Thoracic aorta (tissue), 2 donors: ENCODE data around the gene GATA5. TPM values are rescaled to one million over a fixed set of nuclear protein-coding genes. Genes with fewer than 3 reads are reported as not detected.

Experiments
- ATAC-seq: fragments of 150-250 bp; one replicate; pipeline ENCODE4 v1.8.0; 2017; ENCODE audit warnings: low read depth; ENCODE audit not compliant: insufficient number of reproducible peaks, low FRiP score
- DNase-seq: peaks from one replicate; pipeline ENCODE4 v3.0.0-alpha.2; 2020; ENCODE audit warnings: low spot score
- H3K27ac ChIP-seq, 2 donors: fragments of 200-600 bp; sonication (generic); 1 replicate in 1 of 2; 2 replicates in 1 of 2; pipeline ENCODE4 v1.5.1; 2016; ENCODE audit warnings: mild to moderate bottlenecking in 2 of 2, moderate library complexity in 2 of 2
- H3K27me3 ChIP-seq: fragments of 200-600 bp; sonication (generic); replicated peaks from 2 replicates; pipeline ENCODE4 v1.6.0; 2016; ENCODE audit warnings: mild to moderate bottlenecking; ENCODE audit not compliant: insufficient read depth
- H3K36me3 ChIP-seq: fragments of 200-600 bp; sonication (generic); one replicate; pipeline ENCODE4 v1.5.1; 2016
- H3K4me1 ChIP-seq, 2 donors: fragments of 200-600 bp; sonication (generic); 1 replicate in 1 of 2; 2 replicates in 1 of 2; pipeline versions ENCODE4 v1.5.1 to v1.6.0; 2016; ENCODE audit warnings: low read depth in 2 of 2, mild to moderate bottlenecking in 1 of 2; ENCODE audit not compliant: control insufficient read depth in 1 of 2
- H3K4me3 ChIP-seq: fragments of 200-600 bp; sonication (generic); 2 replicates; pipeline ENCODE4 v1.5.1; 2016; ENCODE audit warnings: mild to moderate bottlenecking
- H3K9me3 ChIP-seq: fragments of 200-600 bp; sonication (generic); 2 replicates; pipeline ENCODE4 v1.5.1; 2016
- total RNA-seq, 2 donors: library from RNA; depleted of rRNA; stranded (reverse); fragments of >200 nt; gene quantifications; one replicate each; pipeline versions ENCODE4 v1.1.0 to v1.2.3, GENCODE V29; 2016
- TF ChIP-seq, protein P1 (sequence below): fragments of 200-600 bp; sonication (generic); IDR thresholded peaks from one replicate; pipeline ENCODE4 v1.5.1; 2019; ENCODE audit warnings: antibody characterized with exemption

The GATA5 gene
- total RNA-seq, 2 donors from 2014 or later = 0.27 TPM; not detected in 1

DNA sequence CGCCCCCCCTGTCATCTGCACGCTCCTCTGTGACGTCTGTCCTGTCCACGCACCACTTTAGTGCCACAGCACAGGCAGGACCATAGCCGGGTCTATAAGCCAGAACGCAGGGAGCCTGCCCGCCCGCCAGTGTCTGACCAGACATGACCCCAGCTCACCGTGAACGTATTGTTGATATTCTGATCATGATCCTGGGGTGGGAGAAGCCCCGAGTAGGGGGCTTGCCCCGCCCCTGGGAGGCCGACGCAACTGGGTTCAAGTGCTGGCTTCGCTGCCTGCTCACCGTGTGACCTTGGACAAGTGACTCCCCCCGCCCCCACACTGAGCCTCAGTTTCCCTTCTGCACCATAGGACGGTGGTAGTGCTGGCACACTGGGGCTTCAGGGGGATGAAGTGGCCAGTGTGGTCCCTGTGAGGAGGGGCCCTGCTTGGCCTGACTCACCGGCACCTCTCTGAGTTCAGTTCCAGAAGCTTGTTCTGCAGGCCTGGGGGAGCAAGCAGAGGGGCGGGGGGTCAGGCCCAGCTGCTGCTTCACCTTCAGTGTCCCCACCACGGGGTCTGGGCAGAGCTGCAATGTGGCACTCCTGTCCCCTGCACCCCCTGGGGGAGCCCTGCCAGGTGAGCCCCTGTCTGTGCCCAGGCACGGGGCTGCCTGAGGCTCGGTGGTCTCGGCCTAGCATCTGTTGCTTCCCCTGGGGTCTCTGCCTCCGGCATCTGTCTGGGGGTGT lies 57.6 kb downstream of the GATA5 start:
- TF ChIP-seq, protein P1, sequence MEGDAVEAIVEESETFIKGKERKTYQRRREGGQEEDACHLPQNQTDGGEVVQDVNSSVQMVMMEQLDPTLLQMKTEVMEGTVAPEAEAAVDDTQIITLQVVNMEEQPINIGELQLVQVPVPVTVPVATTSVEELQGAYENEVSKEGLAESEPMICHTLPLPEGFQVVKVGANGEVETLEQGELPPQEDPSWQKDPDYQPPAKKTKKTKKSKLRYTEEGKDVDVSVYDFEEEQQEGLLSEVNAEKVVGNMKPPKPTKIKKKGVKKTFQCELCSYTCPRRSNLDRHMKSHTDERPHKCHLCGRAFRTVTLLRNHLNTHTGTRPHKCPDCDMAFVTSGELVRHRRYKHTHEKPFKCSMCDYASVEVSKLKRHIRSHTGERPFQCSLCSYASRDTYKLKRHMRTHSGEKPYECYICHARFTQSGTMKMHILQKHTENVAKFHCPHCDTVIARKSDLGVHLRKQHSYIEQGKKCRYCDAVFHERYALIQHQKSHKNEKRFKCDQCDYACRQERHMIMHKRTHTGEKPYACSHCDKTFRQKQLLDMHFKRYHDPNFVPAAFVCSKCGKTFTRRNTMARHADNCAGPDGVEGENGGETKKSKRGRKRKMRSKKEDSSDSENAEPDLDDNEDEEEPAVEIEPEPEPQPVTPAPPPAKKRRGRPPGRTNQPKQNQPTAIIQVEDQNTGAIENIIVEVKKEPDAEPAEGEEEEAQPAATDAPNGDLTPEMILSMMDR = no peak
- H3K4me3 ChIP-seq = no peak overlapping the region
- no peak for ATAC-seq
- H3K4me1 ChIP-seq = no peaks in the 10 kb centered on the region
- no peaks in the 10 kb centered on the region for H3K9me3 ChIP-seq
- no peak for DNase-seq
- no peaks in the 10 kb centered on the region for H3K27me3 ChIP-seq
- H3K27ac ChIP-seq = no peak overlapping the region
- H3K36me3 ChIP-seq = no peaks in the 10 kb centered on the region

DNA sequence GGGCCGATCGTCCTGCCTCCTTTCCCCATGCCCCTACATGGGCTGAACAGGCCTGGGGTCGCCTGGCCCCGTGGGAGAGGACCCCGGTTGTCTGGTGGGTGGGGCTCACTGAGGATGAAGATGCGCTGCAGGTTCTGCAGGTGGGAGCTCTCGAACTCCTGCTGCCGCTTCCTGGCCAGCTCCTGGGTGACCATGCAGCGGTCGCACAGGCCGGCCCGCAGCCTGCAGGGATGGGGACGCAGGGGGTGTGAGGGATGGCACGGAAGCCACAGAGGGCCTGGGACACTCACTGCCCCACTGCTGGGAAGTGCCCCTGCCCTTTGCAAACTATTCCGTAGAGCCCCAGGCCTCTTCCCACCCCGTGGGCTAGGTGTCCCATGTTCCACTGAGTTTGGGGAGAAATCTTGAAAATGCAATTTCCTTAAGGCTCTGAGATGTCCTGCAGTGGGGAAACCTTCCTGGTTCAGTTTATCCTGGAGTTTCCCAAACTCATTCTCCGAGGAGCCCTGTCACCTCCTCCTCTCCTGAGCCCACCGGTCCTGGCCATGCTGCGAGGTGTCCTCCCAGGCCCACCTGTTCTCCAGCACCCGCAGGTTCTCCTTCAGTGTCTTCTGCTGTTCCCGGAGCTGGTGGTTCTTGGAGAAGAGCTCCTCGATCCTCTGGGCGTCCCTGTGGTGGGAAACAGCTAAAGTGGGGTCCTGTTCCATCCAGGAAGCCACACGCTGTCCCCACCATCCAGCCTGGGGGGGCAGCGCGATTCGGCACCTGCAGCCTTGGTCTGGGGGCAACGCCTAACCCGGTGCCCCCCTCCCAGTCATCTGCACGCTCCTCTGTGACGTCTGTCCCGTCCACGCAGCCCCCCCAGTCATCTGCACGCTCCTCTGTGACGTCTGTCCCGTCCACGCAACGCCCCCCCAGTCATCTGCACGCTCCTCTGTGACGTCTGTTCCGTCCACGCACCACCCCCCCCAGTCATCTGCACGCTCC lies 58.9 kb downstream of the GATA5 start:
- H3K4me1 ChIP-seq = no peaks in the 10 kb centered on the region
- H3K4me3 ChIP-seq = no peak overlapping the region
- H3K27ac ChIP-seq = no peak overlapping the region
- ATAC-seq (no peak), DNase-seq (no peak)
- H3K9me3 ChIP-seq = no peaks in the 10 kb centered on the region
- no peaks in the 10 kb centered on the region for H3K27me3 ChIP-seq
- no peaks in the 10 kb centered on the region for H3K36me3 ChIP-seq
- TF ChIP-seq, protein P1 = no peak

DNA sequence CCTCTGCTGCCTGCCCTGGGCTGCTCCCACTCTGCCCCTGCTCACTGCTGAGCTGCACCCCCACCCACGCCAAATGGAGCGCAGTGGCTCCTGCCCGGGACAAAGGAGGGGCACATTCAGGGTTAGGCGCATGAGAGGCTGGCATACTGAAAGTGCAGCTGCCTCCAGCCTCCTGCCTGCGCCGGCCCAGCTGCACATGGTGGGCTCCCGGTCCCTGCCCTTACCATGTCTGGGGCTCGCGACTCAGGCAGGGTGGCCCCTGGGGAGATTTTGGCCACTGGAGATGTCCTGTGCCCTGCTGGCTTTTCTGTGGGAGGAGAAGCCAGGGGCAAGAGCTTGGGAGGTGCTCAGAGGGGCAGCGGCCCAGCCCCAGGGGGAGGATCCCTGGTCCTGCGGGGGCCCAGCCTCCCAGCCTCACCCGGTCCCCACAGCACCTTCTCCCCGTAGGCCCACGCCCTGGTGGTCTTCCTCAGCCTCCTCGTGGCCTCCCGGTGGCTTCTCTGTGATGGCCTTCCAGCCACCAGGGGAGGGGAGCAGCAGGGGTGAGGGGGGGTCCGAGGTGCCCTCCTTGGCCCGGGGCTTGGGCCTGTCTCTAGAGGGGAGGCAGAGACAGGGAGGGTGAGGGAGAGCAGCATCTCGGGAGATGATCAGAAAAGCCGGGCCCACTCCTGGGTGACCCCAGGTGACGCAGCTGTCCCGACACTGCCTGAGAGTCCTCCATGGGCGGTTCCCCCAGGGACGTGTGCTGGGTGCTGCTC lies 60.3 kb downstream of the GATA5 start:
- H3K27me3 ChIP-seq = no peaks in the 10 kb centered on the region
- H3K27ac ChIP-seq = no peak overlapping the region
- TF ChIP-seq, protein P1 = no peak

DNA sequence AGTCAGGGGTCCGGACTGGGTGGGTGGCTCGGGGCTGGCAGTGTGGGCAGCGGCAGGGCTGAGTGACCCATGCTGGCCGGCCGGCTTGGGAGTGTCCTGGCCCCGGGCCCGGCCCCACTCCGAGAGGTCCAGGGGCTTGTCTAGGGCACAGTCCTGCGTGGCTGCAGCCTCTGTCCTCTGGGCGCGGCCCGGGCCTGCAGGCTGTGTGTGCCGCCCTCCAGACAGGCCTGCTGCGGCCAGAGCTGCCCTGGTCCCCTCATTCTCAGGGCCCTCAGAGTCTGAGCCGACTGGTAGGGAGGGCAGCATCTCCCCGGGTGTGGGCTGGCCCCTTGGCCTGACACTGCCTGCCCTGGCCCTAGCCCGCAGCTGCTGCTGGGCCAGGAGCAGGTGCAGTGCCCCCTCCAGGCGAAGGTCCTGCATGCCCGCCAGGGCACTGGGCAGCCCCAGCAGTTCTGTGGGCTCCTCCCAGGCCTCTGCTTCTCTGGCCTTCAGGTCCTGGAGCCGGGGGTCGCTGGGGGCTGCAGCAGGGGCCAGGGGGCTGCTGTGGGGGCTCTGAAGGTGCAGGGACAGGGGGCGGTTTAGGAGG lies 61.8 kb downstream of the GATA5 start:
- Histone ChIP-seq H3K4me3 (no peak overlapping the region), H3K4me1 (no peaks in the 10 kb centered on the region)

More for the DNA sequence above, 60.3 kb downstream of the GATA5 start:
- ATAC-seq = no peak
- DNase-seq = no peak
- Histone ChIP-seq H3K4me3 (no peak overlapping the region), H3K9me3 (no peaks in the 10 kb centered on the region), H3K4me1 (no peaks in the 10 kb centered on the region), H3K36me3 (no peaks in the 10 kb centered on the region)

More for the DNA sequence above, 61.8 kb downstream of the GATA5 start:
- no peak for DNase-seq
- TF ChIP-seq, protein P1 = no peak
- no peak for ATAC-seq
- no peaks in the 10 kb centered on the region for H3K27me3 ChIP-seq
- H3K27ac ChIP-seq = no peak overlapping the region
- H3K9me3 ChIP-seq = no peaks in the 10 kb centered on the region
- H3K36me3 ChIP-seq = no peaks in the 10 kb centered on the region

Other genes with a start within 250 kb of the GATA5 start
- gene OSBPL2, start 237.5 kb downstream of the GATA5 start, total RNA-seq = 10 to 100 TPM; 48.5 to 58.5 TPM
- gene ADRM1, start 173.0 kb downstream of the GATA5 start, total RNA-seq = 100 to 1,000 TPM in 1 of 2 donors, 10 to 100 TPM in 1; 98.8 to 113 TPM
- gene LAMA5, start 108.7 kb downstream of the GATA5 start, total RNA-seq = 100 to 1,000 TPM; 289 to 333 TPM
- 1,000 to 10,000 TPM; 1,025 to 2,724 TPM for gene RPS21, start 88.9 kb downstream of the GATA5 start, total RNA-seq
- 1 to 10 TPM; 2.1 to 9.2 TPM for gene CABLES2, start 68.7 kb downstream of the GATA5 start, total RNA-seq
- gene RBBP8NL, start 48.5 kb downstream of the GATA5 start, total RNA-seq = not detected
- 10 to 100 TPM; 22.1 to 26.0 TPM for gene SLCO4A1, start 166.5 kb upstream of the GATA5 start, total RNA-seq
- gene NTSR1, start 232.8 kb upstream of the GATA5 start, total RNA-seq = not detected